Liver (tissue), 9 donors: ENCODE results near the gene TNFRSF21. TPM values are rescaled to one million over a fixed set of nuclear protein-coding genes. Genes with fewer than 3 reads are reported as not detected.

Experiments
- DNase-seq: peaks from one replicate; pipeline ENCODE4 v3.0.0-alpha.2; 2017; ENCODE audit warnings: low spot score
- H3K27ac ChIP-seq, 2 donors: one replicate each; pipeline ENCODE4 v1.7.0; 2013; ENCODE audit warnings: inconsistent platforms in 2 of 2, low read length in 2 of 2, control low read depth in 1 of 2, low read depth in 1 of 2, mild to moderate bottlenecking in 1 of 2
- H3K27me3 ChIP-seq, 4 donors: one replicate each; pipeline versions ENCODE4 v1.6.1 to v1.7.0; 2013; ENCODE audit warnings: low read length in 3 of 4, inconsistent platforms in 1 of 4, mild to moderate bottlenecking in 1 of 4, moderate library complexity in 1 of 4; ENCODE audit not compliant: control insufficient read depth in 4 of 4, insufficient read depth in 4 of 4
- H3K36me3 ChIP-seq, 4 donors: one replicate each; pipeline versions ENCODE4 v1.6.1 to v1.7.0; 2013; ENCODE audit warnings: low read length in 3 of 4, mild to moderate bottlenecking in 3 of 4, low read depth in 1 of 4, moderate library complexity in 1 of 4; ENCODE audit not compliant: control insufficient read depth in 4 of 4, insufficient read depth in 3 of 4
- H3K4me1 ChIP-seq, 4 donors: one replicate each; pipeline versions ENCODE4 v1.6.1 to v1.7.0; 2013; ENCODE audit warnings: low read length in 3 of 4, mild to moderate bottlenecking in 3 of 4, moderate library complexity in 1 of 4; ENCODE audit not compliant: control insufficient read depth in 4 of 4, insufficient read depth in 4 of 4
- H3K4me3 ChIP-seq, 3 donors: one replicate each; pipeline versions ENCODE4 v1.6.1 to v1.7.0; 2013; ENCODE audit warnings: low read length in 3 of 3, control low read depth in 1 of 3, low read depth in 1 of 3, mild to moderate bottlenecking in 1 of 3
- H3K9ac ChIP-seq, 2 donors: one replicate each; pipeline ENCODE4 v1.7.0; 2013; ENCODE audit warnings: low read length in 2 of 2, mild to moderate bottlenecking in 2 of 2, moderate library complexity in 2 of 2, control low read depth in 1 of 2, low read depth in 1 of 2
- H3K9me3 ChIP-seq, 4 donors: one replicate each; pipeline versions ENCODE4 v1.6.1 to v1.7.0; 2013; ENCODE audit warnings: low read length in 3 of 4; ENCODE audit not compliant: control insufficient read depth in 4 of 4
- ATF3 ChIP-seq: IDR thresholded peaks from 2 replicates; pipeline ENCODE4 v1.6.1; 2016; ENCODE audit warnings: antibody characterized with exemption
- EGR1 ChIP-seq, 2 donors: IDR thresholded peaks; 2 replicates each; pipeline ENCODE4 v1.6.1; 2016 to 2018; ENCODE audit warnings: antibody characterized with exemption in 2 of 2, low read depth in 2 of 2
- FOXA1 ChIP-seq: IDR thresholded peaks from 2 replicates; pipeline ENCODE4 v1.6.1; 2016; ENCODE audit warnings: antibody characterized with exemption
- FOXA2 ChIP-seq: IDR thresholded peaks from 2 replicates; pipeline ENCODE4 v1.6.1; 2016; ENCODE audit warnings: antibody characterized with exemption
- GABPA ChIP-seq, 2 donors: IDR thresholded peaks in 1 of 2; conservative IDR thresholded peaks in 1 of 2; 2 replicates each; pipeline ENCODE4 v1.6.1; 2016; ENCODE audit warnings: antibody characterized with exemption in 2 of 2, mild to moderate bottlenecking in 1 of 2, moderate library complexity in 1 of 2
- HNF4A ChIP-seq, 2 donors: conservative IDR thresholded peaks; 2 replicates each; pipeline ENCODE4 v1.6.1; 2016; ENCODE audit warnings: antibody characterized with exemption in 2 of 2, mild to moderate bottlenecking in 2 of 2
- HNF4G ChIP-seq: IDR thresholded peaks from 2 replicates; pipeline ENCODE4 v1.6.1; 2016; ENCODE audit warnings: antibody characterized with exemption
- JUND ChIP-seq, 2 donors: IDR thresholded peaks; 2 replicates each; pipeline ENCODE4 v1.6.1; 2016; ENCODE audit warnings: antibody characterized with exemption in 2 of 2
- MAX ChIP-seq: IDR thresholded peaks from 2 replicates; pipeline ENCODE4 v1.6.1; 2016; ENCODE audit warnings: antibody characterized with exemption
- NR2F2 ChIP-seq: IDR thresholded peaks from 2 replicates; pipeline ENCODE4 v1.6.1; 2016; ENCODE audit warnings: antibody characterized with exemption
- RAD21 ChIP-seq, 2 donors: IDR thresholded peaks; 2 replicates each; pipeline ENCODE4 v1.6.1; 2016; ENCODE audit warnings: antibody characterized with exemption in 2 of 2, mild to moderate bottlenecking in 2 of 2
- REST ChIP-seq: IDR thresholded peaks from 2 replicates; pipeline ENCODE4 v1.6.1; 2016; ENCODE audit warnings: antibody characterized with exemption, mild to moderate bottlenecking
- RXRA ChIP-seq, 2 donors: IDR thresholded peaks; 2 replicates each; pipeline ENCODE4 v1.6.1; 2017 to 2018; ENCODE audit warnings: antibody characterized with exemption in 2 of 2, mild to moderate bottlenecking in 1 of 2
- SP1 ChIP-seq: IDR thresholded peaks from 2 replicates; pipeline ENCODE4 v1.6.1; 2018; ENCODE audit warnings: antibody characterized with exemption, mild to moderate bottlenecking
- TAF1 ChIP-seq: conservative IDR thresholded peaks from 2 replicates; pipeline ENCODE4 v1.6.1; 2016; ENCODE audit warnings: antibody characterized with exemption, mild to moderate bottlenecking
- YY1 ChIP-seq: IDR thresholded peaks from 2 replicates; pipeline ENCODE4 v1.6.1; 2016; ENCODE audit warnings: antibody characterized with exemption, mild to moderate bottlenecking
- ZBTB33 ChIP-seq: IDR thresholded peaks from 2 replicates; pipeline ENCODE4 v1.6.1; 2016; ENCODE audit warnings: antibody characterized with exemption
- WGBS: extraction: QIAGEN DNeasy Blood & Tissue Kit; methylation state at CpG from one replicate; pipeline ENCODE4 v1.1.7; 2013; 5-methylcytosine and 5-hydroxymethylcytosine counted together
- polyA plus RNA-seq, 2 donors: library from polyadenylated mRNA; stranded (reverse) in 1 of 2; unstranded in 1 of 2; fragments of 200-250 nt in 1 of 2; fragments of >200 nt in 1 of 2; fragmentation: Nextera tagmentation in 1 of 2; extraction: Ambion mirVana in 1 of 2; gene quantifications; one replicate each; pipeline versions ENCODE4 v1.2.1 to v1.2.3, GENCODE V29; 2013 to 2015
- total RNA-seq, 2 donors: library from RNA; depleted of rRNA; stranded (reverse); fragments of >200 nt; gene quantifications; one replicate each; pipeline ENCODE4 v1.2.3, GENCODE V29; 2014
- donor health status: healthy.
- donor health status: healthy.
- donor health status: healthy.
- donor health status: healthy.
- donor health status: healthy.

The TNFRSF21 gene
- total and polyA plus RNA-seq, 4 donors = 2.1 to 3.2 (median 2.9) TPM

GRCh38 chr6:47256361-47256760 is 53.3 kb downstream of the TNFRSF21 start:
- WGBS = 94% methylated on average over 1 of the region's 1 CpG
- no peak for DNase-seq

GRCh38 chr6:47254906-47255305 is 54.8 kb downstream of the TNFRSF21 start:
- H3K36me3 ChIP-seq = no peaks in the 10 kb centered on the region
- WGBS = 97% methylated on average over 3 of the region's 3 CpGs
- no peak for DNase-seq
- TF ChIP-seq GABPA (IDR thresholded peaks at IDR 0.05 in 1 of 2, conservative IDR thresholded peaks at IDR 0.05 in 1 of 2) (no peak), TAF1 (no peak), FOXA2 (no peak), HNF4A (conservative IDR thresholded peaks at IDR 0.05) (no peak), JUND (IDR thresholded peaks at IDR 0.05) (no peak), ATF3 (no peak), EGR1 (IDR thresholded peaks at IDR 0.05; ENCODE audit: low read depth in 2 of 2) (no peak), YY1 (no peak), SP1 (no peak), NR2F2 (no peak), ZBTB33 (no peak), RAD21 (IDR thresholded peaks at IDR 0.05) (no peak), HNF4G (no peak), MAX (no peak), RXRA (IDR thresholded peaks at IDR 0.05) (no peak)
- H3K9ac ChIP-seq = no peak overlapping the region
- H3K9me3 ChIP-seq = no peaks in the 10 kb centered on the region
- H3K4me3 ChIP-seq = no peak overlapping the region
- H3K27ac ChIP-seq = no peak overlapping the region
- H3K4me1 ChIP-seq = no peaks in the 10 kb centered on the region
- no peaks in the 10 kb centered on the region for H3K27me3 ChIP-seq

More at GRCh38 chr6:47256361-47256760, 53.3 kb downstream of the TNFRSF21 start:
- Histone ChIP-seq H3K36me3 (no peaks in the 10 kb centered on the region), H3K9me3 (no peaks in the 10 kb centered on the region), H3K27me3 (no peaks in the 10 kb centered on the region), H3K27ac (no peak overlapping the region), H3K4me1 (no peaks in the 10 kb centered on the region), H3K9ac (no peak overlapping the region), H3K4me3 (no peak overlapping the region)
- no peak for TF ChIP-seq FOXA1
- no peak for TF ChIP-seq FOXA2
- no peak for TF ChIP-seq YY1
- TF ChIP-seq NR2F2 = no peak
- no peak for TF ChIP-seq ATF3
- TF ChIP-seq TAF1 = no peak
- no peak for TF ChIP-seq REST
- TF ChIP-seq SP1 = no peak
